ENCODE measurements around the gene MPDU1. TPM values are rescaled to one million over a fixed set of nuclear protein-coding genes. Genes with fewer than 3 reads are reported as not detected.

The MPDU1 gene
- total and polyA plus RNA-seq, 2 of the 4 experiments (the other 2 are of a cell fraction) = 135 to 149 TPM

DNA sequence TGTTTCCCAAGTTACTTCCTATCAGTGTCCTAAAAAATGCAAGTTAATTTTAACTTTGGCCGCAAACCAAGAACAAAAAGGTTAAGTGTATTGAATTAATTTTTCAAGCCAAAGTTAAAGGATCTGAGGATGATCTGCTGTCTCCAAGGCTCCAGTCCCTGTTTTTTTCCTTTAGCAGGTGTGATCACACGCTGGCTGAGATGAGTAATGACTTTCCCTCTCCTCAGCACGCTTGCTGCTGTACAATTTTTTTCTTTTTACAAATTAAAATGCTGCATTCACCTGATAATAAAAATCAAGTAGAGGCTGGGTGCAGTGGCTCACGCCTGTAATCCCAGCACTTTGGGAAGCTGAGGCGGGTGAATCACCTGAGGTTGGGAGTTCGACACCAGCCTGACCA is 38.7 kb upstream of the MPDU1 start:
- no peak overlapping the region for H3K4me2 ChIP-seq (ENCODE audit: low read depth, low read length)
- H3K79me1 ChIP-seq (ENCODE audit: low read depth in 1 of 2, low read length in 2 of 2) = peaks cover 0 to 13% of the 10 kb centered on the region in 2 experiments; a peak in 2 of 4 replicates
- H2AK5ac ChIP-seq (ENCODE audit: low read depth, low read length) = no peak overlapping the region
- TF ChIP-seq CEBPB (IDR thresholded peaks at IDR 0.05; ENCODE audit: low read depth, low read length) (no peak), SMC3 (IDR thresholded peaks at IDR 0.05; ENCODE audit: low read depth, low read length) (no peak), RAD21 (IDR thresholded peaks at IDR 0.05; ENCODE audit: low read length) (no peak), ELK1 (IDR thresholded peaks at IDR 0.05; ENCODE audit: borderline replicate concordance, low read depth, low read length) (no peak), MAFK (IDR thresholded peaks at IDR 0.05; ENCODE audit: low read depth, low read length) (no peak), RFX5 (IDR thresholded peaks at IDR 0.05; ENCODE audit: low read depth, low read length) (no peak), USF2 (IDR thresholded peaks at IDR 0.05; ENCODE audit: low read depth, low read length) (no peak)
- no peak overlapping the region for H3K14ac ChIP-seq (replicated peaks; ENCODE audit: low read depth, low read length)
- peaks cover 8% of the 10 kb centered on the region for H3K4me1 ChIP-seq (ENCODE audit: control insufficient read depth, insufficient read depth, low read length)
- H2AK9ac ChIP-seq (replicated peaks; ENCODE audit: low read depth, low read length, poor library complexity) = no peak overlapping the region
- no peaks in the 10 kb centered on the region for H3K36me3 ChIP-seq (ENCODE audit: control insufficient read depth, insufficient read depth, low read length)
- no peak overlapping the region for H3K23ac ChIP-seq (ENCODE audit: low read depth, low read length)
- H2BK120ac ChIP-seq (ENCODE audit: low read depth, low read length) = no peak overlapping the region
- WGBS, 2 experiments (ENCODE audit: extremely low coverage in 2 of 2, insufficient read length in 1 of 2) = 80% methylated on average over 1 of the region's 6 CpGs; no CpG with 5 or more reads in 1 of the 2 experiments
- BruUV-seq (replicated peaks) = no TSS peak
- no peak overlapping the region for H4K91ac ChIP-seq (ENCODE audit: insufficient read depth, low read depth, low read length)
- ChIA-PET CTCF (no interaction called here), POLR2A (ENCODE audit: unreplicated experiment) (no interaction called here)
- peaks cover 12% of the 10 kb centered on the region for H3K27me3 ChIP-seq (ENCODE audit: control insufficient read depth, insufficient read depth, low read length)
- H2BK15ac ChIP-seq (ENCODE audit: low read depth, low read length) = no peak overlapping the region
- H2AFZ ChIP-seq (replicated peaks; ENCODE audit: low read length, poor library complexity) = no peak overlapping the region
- H3K18ac ChIP-seq (ENCODE audit: low read depth, low read length) = no peak overlapping the region
- no peaks in the 10 kb centered on the region for H3K9me3 ChIP-seq (ENCODE audit: control insufficient read depth, insufficient read depth, low read length)
- no peak overlapping the region for H2BK5ac ChIP-seq (ENCODE audit: low read depth, low read length, poor library complexity, severe bottlenecking)
- ATAC-seq (ENCODE audit: low read depth) (no peak), DNase-seq (no peak)
- dilution Hi-C loops (cut with HindIII; ENCODE audit: low sequenced_read_pairs, unreplicated experiment) (no loop called here), intact Hi-C loops (cut with micrococcal nuclease) (no loop called here), in situ Hi-C loops (cut with MboI; ENCODE audit: low sequenced_read_pairs) (loop anchor here (25.0 kb wide), 1 partner anchor 483 kb away; no protein-coding TSS in a partner anchor)
- no peak overlapping the region for H3K4ac ChIP-seq (ENCODE audit: low read depth, low read length)
- H2BK20ac ChIP-seq (ENCODE audit: low read depth, low read length) = no peak overlapping the region
- no peak overlapping the region for H3K9ac ChIP-seq (ENCODE audit: low read depth, low read length)
- H3K9me1 ChIP-seq (ENCODE audit: insufficient read depth, low read length) = peaks cover 5% of the 10 kb centered on the region; the same call in 1 of the 2 replicates
- no peak overlapping the region for H3K56ac ChIP-seq (ENCODE audit: extremely low read depth, insufficient read depth, low read length)
- H4K20me1 ChIP-seq (ENCODE audit: insufficient read depth, low read length) = no peaks in the 10 kb centered on the region
- H4K8ac ChIP-seq (ENCODE audit: low read depth in 2 of 2, low read length in 2 of 2) = no peak overlapping the region
- H4K5ac ChIP-seq (ENCODE audit: low read depth, low read length) = no peak overlapping the region
- H3K4me3 ChIP-seq (ENCODE audit: insufficient read depth, low read depth, low read length) = no peak overlapping the region
- H3K27ac ChIP-seq (ENCODE audit: insufficient read depth, low read length) = no peak overlapping the region

All from IMR-90 (cell line).